Right lobe of liver (tissue), 4 donors: Measurements from ENCODE around the gene OSBPL3.

Experiments
- POLR2A ChIP-seq: fragments of 450-650 bp; IDR thresholded peaks from one replicate; pipeline ENCODE4 v1.6.1; 2017; ENCODE audit warnings: antibody characterized with exemption, mild to moderate bottlenecking
- TF ChIP-seq, protein P1 (sequence below), 4 donors: fragments of 200-600 bp in 3 of 4; fragments of 450-650 bp in 1 of 4; IDR thresholded peaks; one replicate each; pipeline versions ENCODE4 v1.5.1 to v1.8.0; 2016 to 2022; ENCODE audit warnings: antibody characterized with exemption in 4 of 4, mild to moderate bottlenecking in 2 of 4
- donor health status: DM: no; HTN: no; CAD: no.
- donor health status: DM: no; HTN: no; CAD: no.
- donor health status: DM: no; HTN: yes; CAD: no.

DNA sequence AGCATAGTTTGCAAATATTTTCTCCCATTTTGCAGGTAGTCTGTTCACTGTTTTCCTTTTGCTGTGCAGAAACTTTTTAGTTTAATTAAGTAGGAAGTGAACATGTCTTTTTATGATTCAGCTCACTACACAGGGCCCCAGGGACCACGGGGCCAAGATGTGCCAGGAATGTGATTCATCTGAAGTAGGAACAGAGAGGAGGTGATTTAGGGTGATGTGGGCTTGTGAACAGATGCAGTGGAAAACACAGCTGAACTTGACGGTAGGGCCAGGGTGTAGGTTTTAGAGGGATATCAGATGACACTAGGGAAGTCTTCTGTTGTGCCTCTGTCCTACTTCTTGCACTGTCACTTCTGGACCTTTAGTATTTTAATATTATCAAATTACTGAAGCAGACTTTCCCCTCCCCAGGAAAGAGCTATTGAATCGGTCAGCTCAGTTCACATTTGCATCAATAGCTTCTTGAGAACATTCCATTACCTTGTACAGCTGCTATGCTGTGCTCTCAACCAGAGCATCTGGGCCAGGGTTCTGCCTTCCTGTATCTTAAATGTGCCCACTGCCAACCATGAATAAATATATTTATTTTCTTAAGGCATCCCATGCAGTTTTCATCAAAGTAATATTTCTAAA, 96.9 kb downstream of the OSBPL3 start:
- TF ChIP-seq, protein P1, sequence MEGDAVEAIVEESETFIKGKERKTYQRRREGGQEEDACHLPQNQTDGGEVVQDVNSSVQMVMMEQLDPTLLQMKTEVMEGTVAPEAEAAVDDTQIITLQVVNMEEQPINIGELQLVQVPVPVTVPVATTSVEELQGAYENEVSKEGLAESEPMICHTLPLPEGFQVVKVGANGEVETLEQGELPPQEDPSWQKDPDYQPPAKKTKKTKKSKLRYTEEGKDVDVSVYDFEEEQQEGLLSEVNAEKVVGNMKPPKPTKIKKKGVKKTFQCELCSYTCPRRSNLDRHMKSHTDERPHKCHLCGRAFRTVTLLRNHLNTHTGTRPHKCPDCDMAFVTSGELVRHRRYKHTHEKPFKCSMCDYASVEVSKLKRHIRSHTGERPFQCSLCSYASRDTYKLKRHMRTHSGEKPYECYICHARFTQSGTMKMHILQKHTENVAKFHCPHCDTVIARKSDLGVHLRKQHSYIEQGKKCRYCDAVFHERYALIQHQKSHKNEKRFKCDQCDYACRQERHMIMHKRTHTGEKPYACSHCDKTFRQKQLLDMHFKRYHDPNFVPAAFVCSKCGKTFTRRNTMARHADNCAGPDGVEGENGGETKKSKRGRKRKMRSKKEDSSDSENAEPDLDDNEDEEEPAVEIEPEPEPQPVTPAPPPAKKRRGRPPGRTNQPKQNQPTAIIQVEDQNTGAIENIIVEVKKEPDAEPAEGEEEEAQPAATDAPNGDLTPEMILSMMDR (IDR thresholded peaks at IDR 0.05) = no peak
- TF ChIP-seq POLR2A = no peak
